ENCODE measurements around the gene TCF20.

DNA sequence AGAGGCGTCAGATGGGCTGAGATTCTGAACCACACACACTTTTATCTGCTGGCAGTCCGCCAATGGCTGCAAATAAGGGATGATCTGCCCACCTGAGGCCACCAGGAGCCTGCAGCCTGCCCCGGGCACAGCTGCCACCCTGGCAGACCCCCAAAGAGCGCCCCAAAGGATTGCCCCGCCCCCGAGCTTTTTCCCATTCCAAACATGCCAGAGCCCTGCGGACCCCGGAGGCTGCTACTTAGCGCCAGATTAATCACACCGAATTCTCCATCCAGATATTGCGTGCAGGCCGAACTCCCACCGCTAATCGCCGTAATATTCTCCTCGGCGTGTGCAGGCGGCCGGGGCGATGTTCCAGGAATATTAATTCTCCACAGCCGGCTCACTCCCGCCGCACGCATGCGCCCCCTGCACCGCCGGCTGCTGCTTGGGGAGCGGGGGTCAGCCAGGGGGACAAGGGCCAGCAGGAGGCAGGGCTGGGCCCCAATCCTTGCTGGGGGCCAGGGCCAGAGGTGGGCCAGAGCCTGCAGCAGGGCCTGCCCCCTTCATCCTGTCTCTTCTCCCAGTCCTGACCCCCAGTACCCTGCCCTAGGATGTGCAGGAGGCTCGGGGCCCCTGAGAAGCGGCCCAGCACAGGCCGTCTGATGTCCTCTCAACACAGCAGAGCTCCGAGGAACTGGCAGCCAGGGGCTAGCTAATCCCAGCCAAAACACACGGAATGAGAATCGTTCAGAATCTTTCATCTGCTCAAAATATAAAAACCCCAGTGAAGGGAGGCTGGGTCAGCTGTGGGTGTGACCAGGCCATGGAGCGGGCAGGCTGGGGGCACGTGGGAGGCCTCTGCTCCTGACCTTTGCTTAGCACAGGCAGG is 19.5 kb upstream of the TCF20 start:
- TF ChIP-seq CTCF (IDR thresholded peaks at IDR 0.05) (no peak), EP300 (IDR thresholded peaks at IDR 0.05) (no peak), POLR2AphosphoS5 (IDR thresholded peaks at IDR 0.05) (no peak), POLR2A (IDR thresholded peaks at IDR 0.05) (no peak)

Measured in upper lobe of left lung (tissue), 4 donors.